Muscle layer of duodenum (tissue), 2 donors: ENCODE measurements around the gene TMC1.

Experiments
- H3K27ac ChIP-seq: one replicate; pipeline ENCODE4 v1.7.0; 2013; ENCODE audit warnings: mild to moderate bottlenecking, low read length
- H3K27me3 ChIP-seq: one replicate; pipeline ENCODE4 v1.7.0; 2013; ENCODE audit warnings: low read depth, mild to moderate bottlenecking, control low read depth, low read length
- H3K36me3 ChIP-seq, 2 donors: one replicate each; pipeline ENCODE4 v1.7.0; 2013; ENCODE audit warnings: low read length in 2 of 2, control low read depth in 1 of 2, mild to moderate bottlenecking in 1 of 2; ENCODE audit not compliant: insufficient read depth in 2 of 2, control insufficient read depth in 1 of 2
- H3K4me1 ChIP-seq, 2 donors: one replicate each; pipeline ENCODE4 v1.7.0; 2013; ENCODE audit warnings: low read length in 2 of 2, mild to moderate bottlenecking in 2 of 2, control low read depth in 1 of 2, moderate library complexity in 1 of 2; ENCODE audit not compliant: insufficient read depth in 2 of 2, control insufficient read depth in 1 of 2
- H3K4me3 ChIP-seq, 2 donors: one replicate each; pipeline ENCODE4 v1.7.0; 2013; ENCODE audit warnings: low read length in 2 of 2, low read depth in 1 of 2, mild to moderate bottlenecking in 1 of 2
- H3K9me3 ChIP-seq, 2 donors: one replicate each; pipeline ENCODE4 v1.7.0; 2013; ENCODE audit warnings: low read length in 2 of 2, control low read depth in 1 of 2, mild to moderate bottlenecking in 1 of 2; ENCODE audit not compliant: control insufficient read depth in 1 of 2
- donor health status: healthy.

TMC1 gene

DNA sequence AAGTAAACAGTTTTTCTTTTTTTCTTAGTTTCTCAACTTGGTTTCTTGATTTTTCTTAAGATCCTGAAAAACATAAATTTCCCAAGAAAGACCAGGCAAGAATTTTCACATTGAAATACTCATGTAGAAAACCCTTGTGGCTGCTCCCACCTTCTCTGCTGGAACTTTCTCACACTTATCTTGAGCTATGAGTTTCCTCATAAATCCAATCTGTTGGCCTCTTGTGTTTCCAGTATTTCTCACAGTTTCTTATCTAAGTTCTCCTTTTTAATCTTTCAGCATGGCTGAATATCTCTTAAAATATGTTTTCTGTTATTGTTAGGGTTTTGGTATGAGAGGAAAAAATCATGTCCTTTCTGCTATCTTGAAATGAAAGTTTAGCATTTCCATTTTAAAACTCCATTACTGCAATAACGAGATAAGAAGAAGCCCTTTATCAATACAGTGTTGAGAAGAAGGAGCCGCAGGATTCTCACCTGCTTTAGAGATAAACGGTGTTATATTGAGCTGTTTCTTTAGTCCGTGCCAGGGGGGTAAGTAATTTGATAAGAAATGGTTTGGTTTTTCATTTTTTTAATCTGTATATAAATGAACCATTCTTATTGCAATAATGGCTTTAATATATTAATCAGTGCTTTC lies 342.2 kb downstream of the TMC1 start:
- Histone ChIP-seq H3K36me3 (no peaks in the 10 kb centered on the region), H3K27me3 (no peaks in the 10 kb centered on the region), H3K4me1 (peaks cover 0 to under 1% of the 10 kb centered on the region in 2 donors), H3K27ac (no peak overlapping the region), H3K4me3 (no peak overlapping the region), H3K9me3 (no peaks in the 10 kb centered on the region)

DNA sequence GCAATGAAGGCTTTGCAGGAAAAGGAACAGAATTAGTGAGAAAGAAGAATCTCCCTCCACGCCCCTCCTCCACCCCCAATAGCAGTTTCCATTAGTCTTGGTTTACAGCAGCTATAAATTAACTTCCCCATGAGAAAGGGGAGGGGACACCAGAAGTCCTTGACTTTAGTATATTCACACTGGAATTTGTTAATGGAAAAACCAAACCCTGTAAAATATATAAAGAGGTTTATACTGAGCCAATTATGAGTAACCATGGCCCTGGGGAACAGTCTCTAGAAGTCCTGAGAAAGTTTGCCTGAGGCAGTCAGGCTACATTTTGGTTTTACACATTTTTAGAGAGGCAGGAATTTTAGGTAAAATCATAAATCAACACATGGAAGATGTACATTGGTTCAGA lies 342.9 kb downstream of the TMC1 start:
- Histone ChIP-seq H3K36me3 (no peaks in the 10 kb centered on the region), H3K27ac (no peak overlapping the region), H3K27me3 (no peaks in the 10 kb centered on the region)

DNA sequence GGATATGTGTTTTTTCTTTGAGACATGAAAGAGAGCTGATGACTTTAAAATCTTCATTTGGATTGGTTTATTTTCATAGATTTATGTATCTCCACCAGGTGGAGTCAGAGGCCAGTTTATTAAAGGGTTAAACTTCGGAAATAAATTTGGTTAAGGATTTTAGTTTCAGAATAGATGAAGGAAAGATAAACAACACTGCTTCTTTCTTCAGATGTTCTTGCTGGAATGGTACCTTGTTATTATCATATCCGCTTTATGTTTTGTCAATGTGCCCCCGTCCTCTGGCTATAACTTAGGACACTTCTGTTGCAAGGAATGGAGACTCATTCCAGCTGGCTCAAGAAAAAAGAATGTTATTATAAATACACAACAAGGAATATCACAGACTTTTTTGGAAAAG lies 350.3 kb downstream of the TMC1 start:
- Histone ChIP-seq H3K4me3 (peak overlapping the region in 1 of 2 donors; percentile 21), H3K27ac (no peak overlapping the region), H3K9me3 (no peaks in the 10 kb centered on the region)

More for the DNA sequence above, 342.9 kb downstream of the TMC1 start:
- H3K4me1 ChIP-seq: no peaks in the 10 kb centered on the region
- no peaks in the 10 kb centered on the region for H3K9me3 ChIP-seq
- no peak overlapping the region for H3K4me3 ChIP-seq

DNA sequence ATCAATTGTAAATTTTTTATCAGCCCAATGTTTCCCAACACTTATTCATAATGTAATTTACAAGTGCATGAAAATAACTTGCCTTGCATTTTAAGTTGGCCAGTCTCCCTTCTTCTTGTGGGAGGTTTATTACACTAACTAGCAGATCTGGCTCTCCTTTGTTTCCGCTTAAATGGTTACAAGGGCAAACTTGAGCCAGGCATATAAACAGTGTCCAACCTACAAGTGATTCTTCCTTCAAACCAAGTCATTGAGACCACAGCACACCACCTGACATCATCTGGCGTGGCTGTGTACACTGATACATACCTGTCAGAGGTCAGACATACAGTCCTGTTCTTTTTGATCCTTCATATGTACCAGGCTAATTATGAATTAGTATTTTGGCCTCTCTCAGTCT lies 351.3 kb downstream of the TMC1 start:
- Histone ChIP-seq H3K27ac (no peak overlapping the region), H3K9me3 (no peaks in the 10 kb centered on the region), H3K4me1 (peaks cover 0 to 25% of the 10 kb centered on the region in 2 donors), H3K27me3 (no peaks in the 10 kb centered on the region), H3K4me3 (no peak overlapping the region), H3K36me3 (no peaks in the 10 kb centered on the region)

More for the DNA sequence above, 350.3 kb downstream of the TMC1 start:
- Histone ChIP-seq H3K36me3 (no peaks in the 10 kb centered on the region), H3K4me1 (peaks cover 0 to 25% of the 10 kb centered on the region in 2 donors), H3K27me3 (no peaks in the 10 kb centered on the region)

DNA sequence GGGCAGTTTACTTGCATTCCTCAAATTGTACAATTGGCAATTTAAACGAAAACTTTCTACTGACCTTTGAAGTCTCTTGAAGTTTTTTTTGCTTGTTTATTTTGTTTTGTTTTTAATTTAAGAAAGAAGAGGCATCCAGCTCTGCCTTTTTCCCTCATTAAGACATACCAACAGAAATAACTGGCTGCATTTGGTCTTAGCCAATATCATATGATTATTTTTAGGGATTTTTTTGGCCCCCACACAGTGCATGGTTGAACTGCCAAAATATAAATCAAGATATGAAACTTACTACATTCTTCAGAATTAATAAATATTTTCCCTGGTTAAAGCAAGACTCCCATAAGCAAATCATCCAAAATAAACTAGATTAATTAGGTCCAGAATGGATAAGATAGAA lies 352.0 kb downstream of the TMC1 start:
- Histone ChIP-seq H3K27ac (no peak overlapping the region), H3K9me3 (no peaks in the 10 kb centered on the region), H3K4me3 (no peak overlapping the region), H3K36me3 (no peaks in the 10 kb centered on the region), H3K27me3 (no peaks in the 10 kb centered on the region), H3K4me1 (peaks cover 0 to 25% of the 10 kb centered on the region in 2 donors)

DNA sequence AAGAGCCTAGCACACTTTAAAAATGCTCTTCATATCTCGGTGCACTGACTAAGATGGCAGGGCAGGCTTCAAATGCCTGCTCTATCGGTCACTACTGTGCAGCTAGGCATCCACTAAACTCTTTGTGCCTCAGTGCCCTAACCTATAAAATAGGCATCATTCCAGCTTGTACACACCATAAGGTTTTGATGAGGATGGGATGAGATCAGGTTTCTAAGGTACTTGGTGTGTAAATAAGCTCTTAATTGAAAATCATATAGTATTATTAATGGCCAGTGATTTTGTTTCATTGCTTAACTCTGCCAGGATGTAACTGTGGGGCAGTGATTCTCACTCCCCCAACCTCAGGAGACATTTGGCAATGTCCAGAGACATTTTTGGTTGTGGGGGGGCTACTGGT lies 352.9 kb downstream of the TMC1 start:
- Histone ChIP-seq H3K36me3 (no peaks in the 10 kb centered on the region), H3K27me3 (no peaks in the 10 kb centered on the region), H3K4me3 (no peak overlapping the region), H3K27ac (no peak overlapping the region), H3K9me3 (no peaks in the 10 kb centered on the region), H3K4me1 (peaks cover 0 to 25% of the 10 kb centered on the region in 2 donors)

DNA sequence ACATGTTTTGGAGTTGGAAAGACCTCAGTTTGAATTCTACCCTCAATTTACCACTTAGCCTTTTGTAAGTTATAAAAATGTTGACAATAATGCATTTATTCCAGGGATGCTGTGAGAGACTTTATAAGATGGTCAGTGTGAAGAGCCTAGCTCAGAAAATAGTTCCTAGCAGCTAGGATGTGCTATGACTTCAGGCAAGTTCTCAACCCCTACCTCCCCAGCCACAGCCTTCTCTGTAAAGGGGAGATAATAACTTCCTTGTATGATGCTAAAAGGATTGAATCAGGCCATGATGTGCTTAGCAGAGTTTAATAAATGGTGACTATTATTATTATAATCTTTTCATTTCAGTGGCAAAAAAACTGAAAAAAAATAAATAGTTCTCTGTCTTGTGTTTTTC lies 353.8 kb downstream of the TMC1 start:
- Histone ChIP-seq H3K4me3 (no peak overlapping the region), H3K4me1 (peaks cover 0 to 25% of the 10 kb centered on the region in 2 donors), H3K27me3 (no peaks in the 10 kb centered on the region), H3K36me3 (no peaks in the 10 kb centered on the region), H3K27ac (no peak overlapping the region), H3K9me3 (no peaks in the 10 kb centered on the region)

DNA sequence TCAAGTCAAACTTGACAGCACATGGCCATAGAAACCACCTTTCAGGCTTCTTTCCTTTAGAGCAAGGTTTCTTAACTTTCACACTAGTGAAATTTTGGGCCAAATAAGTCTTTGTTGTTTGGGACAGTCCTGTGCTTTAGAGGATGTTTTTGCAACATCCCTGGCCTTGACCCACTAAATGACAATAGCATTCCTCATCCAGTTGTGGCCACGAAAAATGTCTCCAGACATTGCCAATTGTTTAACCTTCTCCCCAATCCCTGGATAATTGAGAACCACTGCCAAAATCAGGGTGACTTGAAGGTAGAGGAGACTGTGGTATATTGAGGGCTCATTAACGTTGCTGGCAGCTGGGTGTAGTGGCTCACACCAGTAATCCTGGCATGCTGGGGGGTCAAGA lies 359.4 kb downstream of the TMC1 start:
- Histone ChIP-seq H3K27me3 (no peaks in the 10 kb centered on the region), H3K27ac (no peak overlapping the region), H3K9me3 (no peaks in the 10 kb centered on the region), H3K4me3 (no peak overlapping the region), H3K4me1 (peaks cover 0 to 7% of the 10 kb centered on the region in 2 donors), H3K36me3 (no peaks in the 10 kb centered on the region)

DNA sequence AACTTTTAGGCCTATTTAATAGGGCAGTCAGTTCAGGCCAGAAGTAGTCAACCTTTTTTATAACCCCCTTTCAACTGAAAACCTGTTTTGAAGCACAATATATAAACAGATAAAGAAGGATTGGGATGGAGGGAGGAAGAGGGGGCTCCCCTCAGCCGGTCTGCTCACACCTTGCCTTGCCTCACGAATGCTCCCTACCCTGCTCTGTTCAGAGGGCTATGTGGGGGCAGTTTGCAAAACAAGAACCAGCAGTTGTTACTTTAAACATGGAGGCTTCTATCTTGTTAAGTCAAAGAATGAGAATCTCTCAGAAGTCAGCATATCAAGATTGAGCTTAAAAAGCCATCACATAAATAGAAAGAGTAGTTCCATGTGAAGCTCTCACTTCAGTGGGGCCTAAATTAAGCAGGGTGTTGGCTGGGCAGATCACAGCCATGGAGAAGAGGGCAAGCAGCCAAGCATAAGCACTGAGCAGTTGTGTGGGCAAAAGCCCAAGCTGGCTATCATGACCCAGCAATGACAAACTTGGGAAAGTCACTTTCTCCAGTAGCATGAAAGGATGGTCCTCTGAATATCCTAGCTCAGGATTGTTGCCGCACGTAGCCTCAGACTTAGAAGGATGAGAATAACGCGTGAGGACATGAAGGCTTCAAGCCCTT lies 360.8 kb downstream of the TMC1 start:
- Histone ChIP-seq H3K36me3 (no peaks in the 10 kb centered on the region), H3K4me1 (peaks cover 0 to 7% of the 10 kb centered on the region in 2 donors), H3K9me3 (no peaks in the 10 kb centered on the region), H3K27ac (no peak overlapping the region), H3K27me3 (no peaks in the 10 kb centered on the region), H3K4me3 (no peak overlapping the region)

DNA sequence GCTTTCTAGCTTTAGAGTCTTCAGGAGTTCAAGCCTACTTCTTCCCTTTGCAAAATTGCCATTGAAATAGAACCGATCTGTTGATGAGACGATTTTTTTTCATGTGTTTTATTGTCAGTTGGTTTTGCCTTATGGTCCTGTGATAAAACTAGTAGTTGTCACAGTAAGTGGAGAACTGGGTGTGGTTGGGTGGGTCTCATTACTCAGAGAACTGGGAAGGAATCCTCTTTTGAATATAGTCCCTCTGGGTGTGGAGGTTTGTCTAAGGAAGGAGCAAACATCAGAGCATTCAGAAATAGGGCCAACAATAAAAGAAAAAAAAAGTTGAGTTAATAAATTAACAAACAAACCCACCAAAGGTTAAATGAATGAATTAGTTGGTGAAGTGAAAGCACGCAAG lies 362.5 kb downstream of the TMC1 start:
- Histone ChIP-seq H3K4me1 (peaks cover 0 to 7% of the 10 kb centered on the region in 2 donors), H3K27ac (no peak overlapping the region), H3K27me3 (no peaks in the 10 kb centered on the region), H3K9me3 (no peaks in the 10 kb centered on the region), H3K36me3 (no peaks in the 10 kb centered on the region), H3K4me3 (no peak overlapping the region)

DNA sequence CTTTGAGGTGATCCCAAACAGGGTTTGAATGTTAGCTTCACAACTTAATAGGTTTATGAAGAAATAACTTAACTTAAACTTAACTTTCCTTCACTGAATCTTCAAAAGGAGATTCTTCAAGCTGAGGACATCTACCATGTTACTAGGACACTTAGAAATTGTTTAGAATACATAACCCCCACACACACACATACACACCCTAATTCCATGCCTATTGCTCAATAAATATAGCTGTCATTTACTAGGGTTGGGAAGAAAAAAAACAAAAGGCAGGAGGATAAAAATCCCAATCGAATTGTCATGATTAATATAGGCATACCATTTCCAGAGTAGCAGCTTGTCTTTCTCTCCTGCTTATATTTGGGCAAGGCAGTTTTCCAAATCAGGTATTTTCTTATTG lies 363.1 kb downstream of the TMC1 start:
- H3K27ac ChIP-seq: no peak overlapping the region
- H3K4me1 ChIP-seq: peaks cover 0 to 7% of the 10 kb centered on the region in 2 donors
- H3K9me3 ChIP-seq: no peaks in the 10 kb centered on the region
- H3K27me3 ChIP-seq: no peaks in the 10 kb centered on the region
- H3K4me3 ChIP-seq: no peak overlapping the region
- no peaks in the 10 kb centered on the region for H3K36me3 ChIP-seq
